ENCODE results near the gene DOCK2.

Gene DOCK2

GRCh38 chr5:169667896-169668674 is 31.0 kb downstream of the DOCK2 start:
- TF ChIP-seq CTCF (IDR thresholded peaks at IDR 0.05; ENCODE audit: borderline replicate concordance, control extremely low read depth, extremely low read depth, insufficient read depth, missing control alignments) = no peak
- in situ Hi-C loops (cut with MboI; ENCODE audit: low sequenced_read_pairs, unreplicated experiment) = no loop called here

GRCh38 chr5:169668732-169669131 is 31.7 kb downstream of the DOCK2 start:
- no peak for DNase-seq (ENCODE audit: low spot score)

More at GRCh38 chr5:169667896-169668674, 31.0 kb downstream of the DOCK2 start:
- no peak for DNase-seq (ENCODE audit: low spot score)

GRCh38 chr5:169670769-169671525 is 33.9 kb downstream of the DOCK2 start:
- TF ChIP-seq CTCF (IDR thresholded peaks at IDR 0.05; ENCODE audit: borderline replicate concordance, control extremely low read depth, extremely low read depth, insufficient read depth, missing control alignments) = no peak
- in situ Hi-C loops (cut with MboI; ENCODE audit: low sequenced_read_pairs, unreplicated experiment) = no loop called here
- peak; percentile 63 for DNase-seq (ENCODE audit: low spot score)

More at GRCh38 chr5:169668732-169669131, 31.7 kb downstream of the DOCK2 start:
- in situ Hi-C loops (cut with MboI; ENCODE audit: low sequenced_read_pairs, unreplicated experiment) = no loop called here
- TF ChIP-seq CTCF (IDR thresholded peaks at IDR 0.05; ENCODE audit: borderline replicate concordance, control extremely low read depth, extremely low read depth, insufficient read depth, missing control alignments) = no peak

- no peak for TF ChIP-seq CTCF (IDR thresholded peaks at IDR 0.05; ENCODE audit: borderline replicate concordance, control extremely low read depth, extremely low read depth, insufficient read depth, missing control alignments)
- no peak for DNase-seq (ENCODE audit: low spot score)
- in situ Hi-C loops (cut with MboI; ENCODE audit: low sequenced_read_pairs, unreplicated experiment) = no loop called here
Measured at GRCh38 chr5:169682026-169682425, 45.0 kb downstream of the DOCK2 start.

- no peak for TF ChIP-seq CTCF (IDR thresholded peaks at IDR 0.05; ENCODE audit: borderline replicate concordance, control extremely low read depth, extremely low read depth, insufficient read depth, missing control alignments)
- in situ Hi-C loops (cut with MboI; ENCODE audit: low sequenced_read_pairs, unreplicated experiment) = no loop called here
- no peak for DNase-seq (ENCODE audit: low spot score)
Measured at GRCh38 chr5:169686137-169686536, 49.1 kb downstream of the DOCK2 start.

- in situ Hi-C loops (cut with MboI; ENCODE audit: low sequenced_read_pairs, unreplicated experiment) = no loop called here
- no peak for DNase-seq (ENCODE audit: low spot score)
- TF ChIP-seq CTCF (IDR thresholded peaks at IDR 0.05; ENCODE audit: borderline replicate concordance, control extremely low read depth, extremely low read depth, insufficient read depth, missing control alignments) = no peak
Measured at GRCh38 chr5:169688106-169688505, 51.0 kb downstream of the DOCK2 start.

All from GM13976 (cell line).